Stomach (tissue), 9 donors: ENCODE results near the gene DNAI7. TPM values are rescaled to one million over a fixed set of nuclear protein-coding genes. Genes with fewer than 3 reads are reported as not detected.

Experiments used
- DNase-seq, 2 donors: peaks; one replicate each; pipeline versions ENCODE4 v3.0.0 to v3.0.0-alpha.2; 2013 to 2019
- H3K27ac ChIP-seq, 5 donors: fragments of 200-600 bp in 4 of 5; sonication (generic) in 4 of 5; one replicate each; pipeline ENCODE4 v1.5.1; 2013 to 2019; ENCODE audit warnings: mild to moderate bottlenecking in 1 of 5, moderate library complexity in 1 of 5
- H3K27me3 ChIP-seq, 3 donors: fragments of 200-600 bp; sonication (generic); one replicate each; pipeline ENCODE4 v1.5.1; 2017 to 2019; ENCODE audit warnings: mixed run types in 1 of 3
- H3K36me3 ChIP-seq, 4 donors: fragments of 200-600 bp; sonication (generic); 1 replicate in 3 of 4; 2 replicates in 1 of 4; pipeline ENCODE4 v1.5.1; 2016 to 2019
- H3K4me1 ChIP-seq, 4 donors: fragments of 200-600 bp; sonication (generic); one replicate each; pipeline ENCODE4 v1.5.1; 2016 to 2019
- H3K4me3 ChIP-seq, 4 donors: fragments of 200-600 bp; sonication (generic) in 3 of 4; one replicate each; pipeline ENCODE4 v1.5.1; 2016 to 2019; ENCODE audit warnings: mild to moderate bottlenecking in 1 of 4
- H3K9me3 ChIP-seq, 4 donors: fragments of 200-600 bp; sonication (generic); one replicate each; pipeline ENCODE4 v1.5.1; 2016 to 2019
- EP300 ChIP-seq: sonication (generic); formaldehyde crosslinking; IDR thresholded peaks from one replicate; pipeline ENCODE4 v1.6.1; 2017; ENCODE audit warnings: antibody characterized with exemption
- POLR2A ChIP-seq, 4 donors: fragments of 450-650 bp; IDR thresholded peaks; one replicate each; pipeline ENCODE4 v1.6.1; 2016; ENCODE audit warnings: antibody characterized with exemption in 4 of 4, control low read depth in 2 of 4, mild to moderate bottlenecking in 1 of 4, moderate library complexity in 1 of 4
- POLR2AphosphoS5 ChIP-seq, 3 donors: sonication (generic); formaldehyde crosslinking; IDR thresholded peaks; one replicate each; pipeline ENCODE4 v1.6.1; 2016; ENCODE audit warnings: antibody characterized with exemption in 3 of 3
- WGBS, 5 donors: extraction: QIAGEN DNeasy Blood & Tissue Kit in 3 of 5; methylation state at CpG; one replicate each; pipeline versions ENCODE4 v1.1.5 to v1.1.7; 2013 to 2018; 5-methylcytosine and 5-hydroxymethylcytosine counted together
- intact Hi-C: fragments of 100-400 bp; cut with DNase I; formaldehyde crosslinking; loops from one replicate; pipeline ENCODE4 v1.15.1; 2023; ENCODE audit warnings: low total_unique reads
- polyA plus RNA-seq, 3 donors: library from polyadenylated mRNA; stranded (reverse); fragments of 200-250 nt; gene quantifications; one replicate each; pipeline ENCODE4 v1.2.3, GENCODE V29; 2013
- total RNA-seq, 5 donors: library from RNA; depleted of rRNA; stranded (reverse); fragments of >200 nt; gene quantifications; one replicate each; pipeline versions ENCODE4 v1.1.0 to v1.2.3, GENCODE V29; 2014 to 2016
- TF ChIP-seq, protein P1 (sequence below), 7 experiments: fragments of 450-650 bp in 4 of 7; fragments of 200-600 bp in 3 of 7; sonication (generic) in 3 of 7; IDR thresholded peaks; one replicate each; pipeline ENCODE4 v1.5.1; 2016 to 2019; ENCODE audit warnings: antibody characterized with exemption in 7 of 7, control low read depth in 2 of 7, mild to moderate bottlenecking in 1 of 7
- donor health status: healthy with polysubstance abuse.
- donor health status: Bipolar disorder and iron deficiency.
- donor health status: healthy.

DNAI7 gene
- total and polyA plus RNA-seq, 8 donors: 0.05 to 2.2 (median 0.37) TPM; not detected in 3

DNA sequence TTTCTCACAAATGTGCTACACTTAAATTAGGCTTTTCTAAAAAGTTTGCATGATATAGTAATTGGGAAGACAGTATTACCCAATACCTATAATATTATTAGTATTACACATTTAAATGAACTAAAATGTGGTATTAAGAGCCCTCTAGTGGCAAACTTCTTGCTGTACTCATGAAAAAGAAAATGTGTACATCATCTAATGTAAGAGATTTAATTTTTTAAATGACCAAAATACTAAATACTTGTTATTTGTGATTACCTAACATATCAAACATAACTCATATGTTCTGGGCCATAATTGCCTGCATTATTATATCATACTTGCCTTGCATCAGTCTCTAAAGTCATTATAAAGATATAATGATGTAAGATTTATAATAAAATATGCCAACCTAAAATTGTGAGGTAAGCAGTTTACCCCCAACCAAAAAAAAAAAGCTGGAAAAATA lies 64.2 kb downstream of the DNAI7 start:
- Histone ChIP-seq H3K9me3 (no peaks in the 10 kb centered on the region), H3K4me3 (no peak overlapping the region), H3K4me1 (no peaks in the 10 kb centered on the region), H3K36me3 (no peaks in the 10 kb centered on the region), H3K27me3 (no peaks in the 10 kb centered on the region), H3K27ac (no peak overlapping the region)
- DNase-seq: peak in 1 of 2 donors; percentile 57
- no peak for TF ChIP-seq EP300
- TF ChIP-seq, protein P1, sequence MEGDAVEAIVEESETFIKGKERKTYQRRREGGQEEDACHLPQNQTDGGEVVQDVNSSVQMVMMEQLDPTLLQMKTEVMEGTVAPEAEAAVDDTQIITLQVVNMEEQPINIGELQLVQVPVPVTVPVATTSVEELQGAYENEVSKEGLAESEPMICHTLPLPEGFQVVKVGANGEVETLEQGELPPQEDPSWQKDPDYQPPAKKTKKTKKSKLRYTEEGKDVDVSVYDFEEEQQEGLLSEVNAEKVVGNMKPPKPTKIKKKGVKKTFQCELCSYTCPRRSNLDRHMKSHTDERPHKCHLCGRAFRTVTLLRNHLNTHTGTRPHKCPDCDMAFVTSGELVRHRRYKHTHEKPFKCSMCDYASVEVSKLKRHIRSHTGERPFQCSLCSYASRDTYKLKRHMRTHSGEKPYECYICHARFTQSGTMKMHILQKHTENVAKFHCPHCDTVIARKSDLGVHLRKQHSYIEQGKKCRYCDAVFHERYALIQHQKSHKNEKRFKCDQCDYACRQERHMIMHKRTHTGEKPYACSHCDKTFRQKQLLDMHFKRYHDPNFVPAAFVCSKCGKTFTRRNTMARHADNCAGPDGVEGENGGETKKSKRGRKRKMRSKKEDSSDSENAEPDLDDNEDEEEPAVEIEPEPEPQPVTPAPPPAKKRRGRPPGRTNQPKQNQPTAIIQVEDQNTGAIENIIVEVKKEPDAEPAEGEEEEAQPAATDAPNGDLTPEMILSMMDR (IDR thresholded peaks at IDR 0.05): peak in 4 of 7 experiments; percentile 41 to 70 (median 54)
- no peak for TF ChIP-seq POLR2A (IDR thresholded peaks at IDR 0.05)
- no peak for TF ChIP-seq POLR2AphosphoS5 (IDR thresholded peaks at IDR 0.05)
- intact Hi-C loops: loop anchor here (5.0 kb wide), 1 partner anchor 133 kb away; no protein-coding TSS in a partner anchor

DNA sequence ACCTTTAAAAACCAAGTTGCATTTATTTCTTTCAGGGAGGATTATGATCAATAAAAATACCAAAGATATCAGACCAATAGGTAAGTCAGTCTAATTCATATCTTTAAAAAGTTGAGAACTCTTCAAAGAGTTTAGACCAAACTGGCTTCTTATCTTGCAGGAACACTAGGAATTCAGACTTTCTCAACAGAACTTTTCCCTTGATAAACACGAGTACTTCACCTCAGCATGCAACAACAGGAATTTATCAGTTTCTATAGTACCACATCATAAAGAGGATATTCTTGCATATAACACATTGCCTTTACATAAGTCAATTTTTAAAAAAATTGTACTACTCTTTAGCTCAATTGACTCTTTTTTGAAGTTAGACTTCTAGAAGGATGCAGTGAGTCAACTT lies 68.2 kb downstream of the DNAI7 start:
- Histone ChIP-seq H3K4me1 (no peaks in the 10 kb centered on the region), H3K27ac (no peak overlapping the region), H3K9me3 (no peaks in the 10 kb centered on the region), H3K4me3 (no peak overlapping the region), H3K27me3 (no peaks in the 10 kb centered on the region), H3K36me3 (no peaks in the 10 kb centered on the region)
- TF ChIP-seq EP300 (no peak), POLR2AphosphoS5 (IDR thresholded peaks at IDR 0.05) (no peak), POLR2A (IDR thresholded peaks at IDR 0.05) (no peak)
- TF ChIP-seq, protein P1 (IDR thresholded peaks at IDR 0.05): no peak
- intact Hi-C loops: no loop called here
- no peak for DNase-seq
- 27 to 64% (median 42%) methylated on average over 1 of the region's 1 CpG for WGBS, 5 donors

DNA sequence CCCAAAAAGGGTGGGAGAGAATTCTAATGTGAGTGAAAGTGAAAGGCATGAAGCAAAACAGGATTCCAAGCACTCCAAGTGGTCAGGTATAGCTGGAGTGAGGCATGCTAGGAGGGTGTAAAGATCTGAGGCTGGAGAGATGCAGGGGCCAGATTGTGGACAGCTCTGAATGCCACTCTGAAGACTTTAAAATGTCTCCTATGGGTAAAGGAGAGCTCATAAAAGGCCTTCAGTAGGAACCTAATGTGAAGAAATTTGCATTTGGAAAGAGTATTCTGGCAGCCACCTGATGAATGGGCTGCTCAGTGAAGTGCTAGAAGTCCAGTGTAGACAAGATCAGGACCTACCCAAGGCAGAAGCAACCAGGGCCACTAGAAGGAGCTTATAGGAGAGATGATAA lies 68.9 kb downstream of the DNAI7 start:
- intact Hi-C loops: no loop called here
- no peaks in the 10 kb centered on the region for H3K36me3 ChIP-seq
- no peak overlapping the region for H3K27ac ChIP-seq
- H3K9me3 ChIP-seq: no peaks in the 10 kb centered on the region
- H3K27me3 ChIP-seq: no peaks in the 10 kb centered on the region
- DNase-seq: no peak
- no peaks in the 10 kb centered on the region for H3K4me1 ChIP-seq
- no peak overlapping the region for H3K4me3 ChIP-seq
- TF ChIP-seq, protein P1 (IDR thresholded peaks at IDR 0.05): no peak
- no peak for TF ChIP-seq EP300

DNA sequence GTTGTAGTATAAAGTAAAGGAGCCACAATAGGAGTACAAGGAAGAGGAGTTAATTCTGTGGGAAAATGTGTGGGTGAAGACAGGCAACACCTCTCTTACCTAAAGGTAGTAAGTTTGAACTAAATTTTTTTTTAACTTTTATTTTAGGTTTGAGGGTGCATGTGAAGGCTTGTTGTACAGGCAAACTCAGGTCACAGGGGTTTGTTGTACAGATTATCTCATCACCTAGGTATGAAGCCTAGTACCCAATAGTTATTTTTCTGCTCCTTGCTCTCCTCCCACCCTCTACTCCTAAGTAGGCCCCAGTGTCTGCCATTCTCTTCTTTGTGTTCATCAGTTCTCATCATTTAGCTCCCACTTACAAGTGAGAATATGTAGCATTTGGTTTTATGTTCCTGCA lies 70.5 kb downstream of the DNAI7 start:
- Histone ChIP-seq H3K27me3 (no peaks in the 10 kb centered on the region), H3K4me3 (no peak overlapping the region), H3K36me3 (no peaks in the 10 kb centered on the region), H3K4me1 (no peaks in the 10 kb centered on the region), H3K27ac (no peak overlapping the region), H3K9me3 (no peaks in the 10 kb centered on the region)
- no peak for TF ChIP-seq POLR2A (IDR thresholded peaks at IDR 0.05)
- TF ChIP-seq EP300: no peak
- TF ChIP-seq, protein P1 (IDR thresholded peaks at IDR 0.05): no peak
- no peak for TF ChIP-seq POLR2AphosphoS5 (IDR thresholded peaks at IDR 0.05)
- intact Hi-C loops: no loop called here
- DNase-seq: no peak

DNA sequence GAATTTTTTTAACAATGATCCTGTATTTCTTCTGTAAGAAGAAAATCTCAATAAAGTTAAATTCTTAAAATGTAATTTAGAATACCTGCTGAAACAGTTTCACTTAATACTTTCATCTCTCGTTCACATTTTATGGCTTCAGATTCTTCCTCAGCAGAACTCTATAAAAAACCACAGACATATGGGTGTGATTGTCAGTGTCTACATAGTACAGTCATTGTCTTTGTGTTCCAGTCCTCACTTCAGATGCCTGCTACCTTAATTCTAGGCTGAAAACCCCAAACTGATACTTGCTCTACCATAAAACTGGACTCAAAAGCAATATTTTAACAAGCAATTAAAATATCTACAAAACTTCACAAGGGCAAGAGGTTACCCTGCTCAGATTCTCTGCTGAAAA lies 71.8 kb downstream of the DNAI7 start:
- H3K9me3 ChIP-seq: no peaks in the 10 kb centered on the region
- H3K4me1 ChIP-seq: no peaks in the 10 kb centered on the region
- H3K36me3 ChIP-seq: no peaks in the 10 kb centered on the region
- no peak overlapping the region for H3K27ac ChIP-seq
- intact Hi-C loops: no loop called here
- WGBS, 5 donors: 67 to 81% (median 79%) methylated on average over 1 of the region's 1 CpG
- TF ChIP-seq POLR2AphosphoS5 (IDR thresholded peaks at IDR 0.05): no peak
- no peak for TF ChIP-seq POLR2A (IDR thresholded peaks at IDR 0.05)
- no peaks in the 10 kb centered on the region for H3K27me3 ChIP-seq
- H3K4me3 ChIP-seq: no peak overlapping the region
- DNase-seq: no peak
